H1 (cell line): ENCODE results near the gene LGALS3. TPM values are rescaled to one million over a fixed set of nuclear protein-coding genes. Genes with fewer than 3 reads are reported as not detected.

Experiments
- CTCF ChIA-PET: fragments of 300-600 bp; sonication (Branson Sonifier 250); formaldehyde crosslinking; loops from one replicate; lab custom pipeline; 2021; ENCODE audit not compliant: partially characterized antibody; lab: Charles Lee
- POLR2A ChIA-PET: fragments of 300-600 bp; sonication (Branson Sonifier 250); formaldehyde crosslinking; loops from one replicate; lab custom pipeline; 2021; ENCODE audit warnings: inconsistent platforms; ENCODE audit not compliant: partially characterized antibody; lab: Charles Lee
- DNase-seq, 2 experiments: peaks; one replicate each; pipeline versions ENCODE4 v3.0.0 to v3.0.0-alpha.2; 2010 to 2022; ENCODE audit warnings: low spot score in 2 of 2, low read depth in 1 of 2, mixed read lengths in 1 of 2
- FAIRE-seq: peaks from 2 replicates; lab custom pipeline; 2011; peaks lifted over from hg19 to GRCh38; lab: Jason Lieb, UNC
- H2AFZ ChIP-seq: 2 replicates; pipeline ENCODE4 v1.8.1; 2012; ENCODE audit warnings: low read length, inconsistent platforms
- H2AK5ac ChIP-seq: 2 replicates; pipeline ENCODE4 v1.6.1; 2013; ENCODE audit warnings: low read depth, low read length
- H2BK120ac ChIP-seq: replicated peaks from 2 replicates; pipeline ENCODE3; 2013; ENCODE audit warnings: low read depth, low read length, inconsistent platforms
- H2BK12ac ChIP-seq: 2 replicates; pipeline ENCODE4 v1.6.1; 2013; ENCODE audit warnings: low read depth, low read length
- H2BK15ac ChIP-seq: 2 replicates; pipeline ENCODE4 v1.6.1; 2013; ENCODE audit warnings: low read length
- H2BK20ac ChIP-seq: 2 replicates; pipeline ENCODE4 v1.6.1; 2013; ENCODE audit warnings: low read length
- H2BK5ac ChIP-seq: 2 replicates; pipeline ENCODE4 v1.6.1; 2013; ENCODE audit warnings: low read depth, low read length
- H3K14ac ChIP-seq: 2 replicates; pipeline ENCODE4 v1.6.1; 2013; ENCODE audit warnings: inconsistent platforms; ENCODE audit not compliant: insufficient read length
- H3K18ac ChIP-seq: 2 replicates; pipeline ENCODE4 v1.6.1; 2013; ENCODE audit warnings: low read length; ENCODE audit errors: extremely low read depth
- H3K23ac ChIP-seq: 2 replicates; pipeline ENCODE4 v1.6.1; 2013; ENCODE audit warnings: inconsistent platforms; ENCODE audit not compliant: insufficient read length
- H3K23me2 ChIP-seq: 2 replicates; pipeline ENCODE4 v1.6.1; 2013; ENCODE audit warnings: low read depth, low read length
- H3K27ac ChIP-seq: 2 replicates; pipeline ENCODE4 v1.6.1; 2011; ENCODE audit warnings: low read depth, low read length, inconsistent platforms
- H3K27me3 ChIP-seq, 4 experiments: replicated peaks in 1 of 4; 1 replicate in 1 of 4; 2 replicates in 3 of 4; pipeline versions ENCODE4 v1.6.1 to v1.8.1; 2011 to 2013; ENCODE audit warnings: low read length in 3 of 4, mild to moderate bottlenecking in 3 of 4, inconsistent platforms in 2 of 4, mixed read lengths in 2 of 4, moderate library complexity in 1 of 4; ENCODE audit not compliant: control insufficient read depth in 3 of 4, insufficient read depth in 3 of 4; ENCODE audit errors: extremely low read depth in 1 of 4
- H3K36me3 ChIP-seq, 4 experiments: 2 replicates each; pipeline versions ENCODE4 v1.6.1 to v1.8.1; 2011 to 2013; ENCODE audit warnings: mild to moderate bottlenecking in 4 of 4, low read length in 3 of 4, moderate library complexity in 2 of 4, control low read depth in 1 of 4, inconsistent platforms in 1 of 4; ENCODE audit not compliant: insufficient read depth in 4 of 4, control insufficient read depth in 2 of 4
- H3K4ac ChIP-seq: replicated peaks from 2 replicates; pipeline ENCODE3; 2013; ENCODE audit warnings: low read length, low read depth, mixed read lengths, inconsistent platforms; ENCODE audit not compliant: insufficient read length
- H3K4me1 ChIP-seq, 4 experiments: replicated peaks in 1 of 4; 1 replicate in 1 of 4; 2 replicates in 3 of 4; pipeline versions ENCODE4 v1.6.1 to v1.8.1; 2011 to 2013; ENCODE audit warnings: low read length in 3 of 4, inconsistent platforms in 2 of 4, mixed read lengths in 1 of 4; ENCODE audit not compliant: insufficient read depth in 4 of 4, control insufficient read depth in 3 of 4
- H3K4me2 ChIP-seq, 2 experiments: 2 replicates each; pipeline versions ENCODE4 v1.6.1 to v1.8.1; 2011 to 2013; ENCODE audit warnings: low read depth in 2 of 2, low read length in 2 of 2, control low read depth in 1 of 2, inconsistent platforms in 1 of 2, mild to moderate bottlenecking in 1 of 2; ENCODE audit not compliant: insufficient read depth in 1 of 2
- H3K4me3 ChIP-seq, 4 experiments: fragments of 200-600, 300-600 bp in 1 of 4; sonication (generic), shearing (Covaris generic), sonication (Bioruptor Twin) in 1 of 4; 2 replicates each; pipeline versions ENCODE4 v1.5.1 to v1.8.1; 2011 to 2016; ENCODE audit warnings: low read length in 4 of 4, low read depth in 3 of 4, control low read depth in 2 of 4, inconsistent platforms in 2 of 4, mild to moderate bottlenecking in 2 of 4, mixed read lengths in 1 of 4, moderate library complexity in 1 of 4; ENCODE audit not compliant: insufficient read depth in 2 of 4; ENCODE audit errors: extremely low read depth in 1 of 4
- H3K56ac ChIP-seq: replicated peaks from 2 replicates; pipeline ENCODE3; 2013; ENCODE audit warnings: low read depth, mild to moderate bottlenecking, mixed read lengths, low read length, inconsistent platforms; ENCODE audit not compliant: insufficient read length
- H3K79me1 ChIP-seq: 2 replicates; pipeline ENCODE4 v1.6.1; 2013; ENCODE audit warnings: low read depth, low read length, control low read depth
- H3K79me2 ChIP-seq, 2 experiments: 2 replicates each; pipeline versions ENCODE4 v1.6.1 to v1.8.1; 2012 to 2013; ENCODE audit warnings: low read length in 2 of 2, mild to moderate bottlenecking in 2 of 2, inconsistent platforms in 1 of 2; ENCODE audit not compliant: insufficient read depth in 2 of 2, control insufficient read depth in 1 of 2
- H3K9ac ChIP-seq, 4 experiments: replicated peaks in 1 of 4; 1 replicate in 1 of 4; 2 replicates in 3 of 4; pipeline versions ENCODE4 v1.6.1 to v1.8.1; 2011 to 2013; ENCODE audit warnings: low read depth in 3 of 4, low read length in 3 of 4, control low read depth in 2 of 4, mild to moderate bottlenecking in 2 of 4, moderate library complexity in 2 of 4, inconsistent platforms in 1 of 4; ENCODE audit errors: extremely low read depth in 1 of 4
- H3K9me3 ChIP-seq, 2 experiments: 2 replicates each; pipeline versions ENCODE4 v1.6.1 to v1.8.1; 2012 to 2013; ENCODE audit warnings: mild to moderate bottlenecking in 2 of 2, moderate library complexity in 2 of 2, control low read depth in 1 of 2, inconsistent platforms in 1 of 2, low read depth in 1 of 2, low read length in 1 of 2, mixed read lengths in 1 of 2; ENCODE audit not compliant: insufficient read depth in 2 of 2
- H4K20me1 ChIP-seq, 2 experiments: replicated peaks in 1 of 2; 2 replicates each; pipeline versions ENCODE3 to v1.8.1; 2011 to 2013; ENCODE audit warnings: inconsistent platforms in 2 of 2, low read length in 2 of 2, mild to moderate bottlenecking in 1 of 2; ENCODE audit not compliant: insufficient read depth in 2 of 2, control insufficient read depth in 1 of 2
- H4K5ac ChIP-seq: 2 replicates; pipeline ENCODE4 v1.6.1; 2013; ENCODE audit warnings: low read length, low read depth, mixed read lengths, inconsistent platforms; ENCODE audit not compliant: insufficient read length
- H4K8ac ChIP-seq: 2 replicates; pipeline ENCODE4 v1.8.0; 2013; ENCODE audit warnings: mild to moderate bottlenecking, moderate library complexity, low read length, inconsistent platforms; ENCODE audit not compliant: insufficient read depth; ENCODE audit errors: extremely low read depth
- H4K91ac ChIP-seq: replicated peaks from 2 replicates; pipeline ENCODE3; 2013; ENCODE audit warnings: low read length, mixed read lengths, inconsistent platforms; ENCODE audit not compliant: insufficient read length
- GTF2F1 ChIP-seq: IDR thresholded peaks from 2 replicates; pipeline ENCODE4 v1.6.1; 2012; ENCODE audit warnings: low read depth, low read length, improper control_type of control experiment, borderline replicate concordance
- TEAD4 ChIP-seq: IDR thresholded peaks from 2 replicates; pipeline ENCODE4 v1.6.1; 2012; ENCODE audit warnings: low read depth, low read length, inconsistent platforms, mixed read lengths
- WGBS, 2 experiments: shearing (Covaris generic) in 1 of 2; methylation state at CpG; one replicate each; pipeline versions ENCODE4 v1.1.6 to v1.1.7; 2013 to 2015; ENCODE audit warnings: low lambda C conversion rate in 2 of 2, mixed read lengths in 2 of 2, inconsistent platforms in 1 of 2, low coverage in 1 of 2, missing lambda C conversion rate in 1 of 2; ENCODE audit not compliant: insufficient replicate concordance in 2 of 2, insufficient coverage in 1 of 2, insufficient read length in 1 of 2; ENCODE audit errors: extremely low coverage in 1 of 2, missing lambda C conversion rate in 1 of 2; 5-methylcytosine and 5-hydroxymethylcytosine counted together
- polyA plus RNA-seq, 7 experiments: library from polyadenylated mRNA; depleted of rRNA in 3 of 7; stranded (reverse) in 5 of 7; unstranded in 2 of 7; fragments of >200 nt in 5 of 7; fragments of 200-250 nt in 2 of 7; gene quantifications; 1 replicate in 5 of 7; 2 replicates in 1 of 7; 4 replicates in 1 of 7; pipeline versions ENCODE4 v1.2.1 to v1.2.3, GENCODE V29; 2011 to 2013; ENCODE audit warnings: missing spikeins in 2 of 7, mixed read lengths in 2 of 7
- total RNA-seq: library from RNA; stranded (reverse); fragmentation: NEBNext Ultra II Directional; extraction: Animal tissue kit (Norgen Biotek cat#: 25700); gene quantifications from 2 replicates; pipeline ENCODE4 v1.2.1, GENCODE V29; 2021

Gene LGALS3
- total and polyA plus RNA-seq, 2 of the 8 experiments (the other 6 are each of a cell fraction or from before 2014, with no cell fraction given), result 9.7 to 14.5 TPM

DNA sequence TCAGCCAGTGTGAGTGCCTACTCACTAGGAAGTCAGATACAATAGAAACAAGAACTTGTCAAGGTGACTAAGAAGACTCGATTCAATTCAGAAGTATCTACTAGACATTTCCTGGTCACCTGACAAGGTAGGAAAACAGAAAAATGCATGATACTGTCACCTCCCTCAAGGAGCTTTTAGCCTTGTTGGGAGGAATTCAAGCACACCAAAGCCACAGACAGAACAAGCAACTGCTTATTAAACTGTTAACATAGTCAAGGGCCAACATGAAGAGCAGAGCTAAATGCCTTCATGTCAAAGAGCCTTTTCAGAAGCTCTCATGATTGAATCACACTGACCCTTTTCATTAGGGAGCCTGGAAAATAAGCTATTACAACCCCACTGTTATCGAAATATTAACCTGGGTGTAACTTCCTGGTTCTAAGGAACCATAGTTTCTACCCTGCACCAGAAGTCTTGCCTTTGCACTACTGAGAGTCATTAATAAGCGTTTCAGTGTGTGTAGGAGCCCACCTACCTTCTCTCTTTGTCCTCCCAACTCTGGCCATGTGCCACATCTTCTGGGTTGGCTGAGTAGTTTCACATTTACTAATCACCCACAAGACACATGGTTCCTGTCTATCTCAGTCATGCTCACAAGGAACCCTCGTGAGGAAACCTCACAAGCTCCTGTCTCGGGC lies 31.0 kb upstream of the LGALS3 start:
- no peak overlapping the region for H2BK120ac ChIP-seq
- FAIRE-seq (no peak), DNase-seq (no peak)
- H2BK12ac ChIP-seq, result no peak overlapping the region
- no peak overlapping the region for H2BK5ac ChIP-seq
- no peak overlapping the region for H4K5ac ChIP-seq
- no peak overlapping the region for H3K4ac ChIP-seq
- H3K27me3 ChIP-seq, result no peaks in the 10 kb centered on the region
- H3K79me2 ChIP-seq, result no peaks in the 10 kb centered on the region
- no peaks in the 10 kb centered on the region for H3K79me1 ChIP-seq
- H2BK15ac ChIP-seq, result peak overlapping the region; percentile 18; the same call in 1 of the 2 replicates
- H3K4me3 ChIP-seq, result no peak overlapping the region
- H4K91ac ChIP-seq, result no peak overlapping the region
- H3K4me2 ChIP-seq, result no peak overlapping the region
- no peak overlapping the region for H3K23ac ChIP-seq
- no peaks in the 10 kb centered on the region for H4K20me1 ChIP-seq
- H3K9ac ChIP-seq, result no peak overlapping the region
- H2BK20ac ChIP-seq, result no peak overlapping the region
- ChIA-PET CTCF (interaction anchor here (2.2 kb wide), 1 partner anchor 40 kb away, joined by 9 read pairs; no protein-coding TSS in a partner anchor), POLR2A (interaction anchor here (1.0 to 1.3 kb wide), 3 partner anchors 38 to 46 kb away, joined by 3 read pairs; no protein-coding TSS in a partner anchor)
- WGBS, 2 experiments, result 95% methylated on average over 5 of the region's 5 CpGs; no CpG with 5 or more reads in 1 of the 2 experiments
- H3K14ac ChIP-seq, result no peak overlapping the region
- H3K56ac ChIP-seq, result no peak overlapping the region
- no peak overlapping the region for H2AK5ac ChIP-seq
- H4K8ac ChIP-seq, result no peak overlapping the region
- peaks cover 1 to 9% (median 3%) of the 10 kb centered on the region in 4 experiments; a peak in 4 of 7 replicates for H3K4me1 ChIP-seq
- no peak overlapping the region for H3K18ac ChIP-seq
- H3K9me3 ChIP-seq, result no peaks in the 10 kb centered on the region
- no peak overlapping the region for H2AFZ ChIP-seq
- H3K27ac ChIP-seq, result no peak overlapping the region
- no peaks in the 10 kb centered on the region for H3K23me2 ChIP-seq
- no peaks in the 10 kb centered on the region for H3K36me3 ChIP-seq
- TF ChIP-seq GTF2F1 (no peak), TEAD4 (no peak)
